ENCODE results near the gene CAPZB.

Gene CAPZB

DNA sequence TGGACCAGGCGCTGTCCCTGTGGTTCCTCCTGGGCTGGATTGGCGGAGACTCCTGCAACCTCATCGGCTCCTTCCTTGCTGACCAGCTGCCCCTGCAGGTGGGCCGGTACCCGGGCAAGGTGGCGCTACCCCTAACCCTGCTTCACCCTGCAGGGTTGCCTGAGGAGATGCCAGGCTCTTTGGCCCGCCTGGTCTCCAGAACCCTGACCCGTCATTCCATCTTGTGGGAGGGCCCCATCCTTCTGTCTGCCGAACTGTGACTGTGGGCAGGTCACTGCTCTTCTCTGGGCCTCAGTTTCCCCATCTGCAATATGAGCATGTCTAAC lies 160.7 kb downstream of the CAPZB start:
- no peak for DNase-seq

DNA sequence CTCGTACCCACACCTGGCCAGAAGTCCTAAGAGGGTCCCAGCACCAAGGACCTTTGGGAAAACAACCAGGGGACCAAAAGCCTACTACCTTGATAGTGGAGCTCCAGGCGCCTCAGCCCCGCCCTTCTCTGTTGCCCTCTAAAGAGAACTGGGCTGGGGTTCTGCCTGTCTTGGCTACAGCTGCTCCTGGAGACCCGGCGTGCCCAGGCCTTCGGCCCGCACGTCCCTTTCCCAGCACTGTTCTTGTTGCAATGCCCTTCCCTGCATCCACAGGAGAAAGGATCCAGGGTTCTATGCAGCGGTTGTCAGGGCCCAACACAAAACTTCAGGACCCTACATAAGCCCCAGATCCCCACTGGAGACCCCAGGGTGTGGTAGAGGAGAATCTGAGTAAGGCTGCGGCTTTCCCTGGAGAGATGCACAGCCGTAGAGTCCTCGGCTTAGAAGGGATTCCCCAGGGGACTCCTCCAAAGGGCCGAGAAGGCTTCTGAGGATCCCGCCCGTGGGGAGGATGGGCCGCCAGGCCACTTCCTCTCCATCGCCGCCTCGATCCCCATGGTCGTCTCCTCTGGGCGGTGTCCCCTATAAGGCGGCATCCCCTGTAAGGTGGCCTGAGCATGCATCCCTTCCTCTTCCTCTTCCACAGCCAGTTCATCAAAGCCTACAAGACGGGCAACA lies 161.2 kb downstream of the CAPZB start:
- no peak for DNase-seq

DNA sequence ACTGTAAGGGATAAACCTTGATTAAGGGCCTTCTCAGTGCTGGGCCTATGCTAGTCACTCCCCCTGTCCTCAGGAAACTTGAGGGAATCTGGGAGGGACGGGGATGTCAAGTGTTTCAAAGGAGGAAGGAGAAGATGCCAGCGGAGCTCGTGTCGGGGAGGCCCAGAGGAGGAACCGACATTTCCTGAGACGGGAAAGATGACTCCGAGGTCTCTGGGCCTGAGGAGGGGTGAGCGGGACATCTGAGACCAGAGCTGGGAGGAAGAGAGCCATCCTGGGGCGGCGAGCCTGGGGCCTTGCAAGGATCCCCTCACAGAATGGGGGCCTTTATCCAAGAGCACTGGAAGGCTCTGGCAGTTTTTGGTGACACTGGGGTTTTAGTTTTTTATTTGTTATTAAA lies 162.9 kb downstream of the CAPZB start:
- no peak for DNase-seq

DNA sequence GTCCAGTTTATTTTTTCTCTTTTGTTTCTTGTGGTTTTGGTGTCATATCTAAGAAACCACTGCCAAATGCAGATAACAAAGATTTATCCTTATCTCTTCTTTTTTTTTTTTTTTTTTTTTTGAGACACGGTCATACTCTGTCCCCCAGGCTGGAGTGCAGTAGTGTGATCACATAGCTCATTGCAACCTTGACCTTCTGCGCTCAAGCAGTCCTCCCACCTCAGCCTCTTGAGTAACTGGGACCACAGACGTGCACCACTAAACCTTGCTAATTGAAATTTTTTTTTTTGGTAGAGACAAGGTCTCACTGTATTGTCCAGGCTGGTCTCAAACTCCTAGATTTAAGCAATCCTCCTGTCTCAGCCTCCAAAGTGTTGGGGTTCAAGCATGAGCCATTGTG lies 164.3 kb downstream of the CAPZB start:
- no peak for DNase-seq

DNA sequence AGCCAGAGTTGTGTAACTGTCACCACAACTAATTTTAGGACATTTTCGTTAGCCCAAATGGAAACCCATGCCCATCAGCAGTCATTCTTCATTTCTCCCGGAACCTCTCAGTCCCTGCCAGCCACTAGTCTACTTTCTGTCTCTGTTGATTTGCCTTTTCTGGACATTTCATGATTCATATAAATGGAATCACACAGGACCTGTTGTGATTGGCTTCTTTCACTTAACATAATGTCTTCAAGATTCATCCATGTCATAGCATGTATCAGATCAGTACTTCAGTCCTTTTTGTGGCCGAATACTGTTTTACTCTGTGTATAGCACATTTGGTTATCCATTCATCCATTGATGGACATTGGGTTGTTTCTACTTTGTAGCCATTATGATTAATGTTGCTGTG lies 166.1 kb downstream of the CAPZB start:
- no peak for DNase-seq

DNA sequence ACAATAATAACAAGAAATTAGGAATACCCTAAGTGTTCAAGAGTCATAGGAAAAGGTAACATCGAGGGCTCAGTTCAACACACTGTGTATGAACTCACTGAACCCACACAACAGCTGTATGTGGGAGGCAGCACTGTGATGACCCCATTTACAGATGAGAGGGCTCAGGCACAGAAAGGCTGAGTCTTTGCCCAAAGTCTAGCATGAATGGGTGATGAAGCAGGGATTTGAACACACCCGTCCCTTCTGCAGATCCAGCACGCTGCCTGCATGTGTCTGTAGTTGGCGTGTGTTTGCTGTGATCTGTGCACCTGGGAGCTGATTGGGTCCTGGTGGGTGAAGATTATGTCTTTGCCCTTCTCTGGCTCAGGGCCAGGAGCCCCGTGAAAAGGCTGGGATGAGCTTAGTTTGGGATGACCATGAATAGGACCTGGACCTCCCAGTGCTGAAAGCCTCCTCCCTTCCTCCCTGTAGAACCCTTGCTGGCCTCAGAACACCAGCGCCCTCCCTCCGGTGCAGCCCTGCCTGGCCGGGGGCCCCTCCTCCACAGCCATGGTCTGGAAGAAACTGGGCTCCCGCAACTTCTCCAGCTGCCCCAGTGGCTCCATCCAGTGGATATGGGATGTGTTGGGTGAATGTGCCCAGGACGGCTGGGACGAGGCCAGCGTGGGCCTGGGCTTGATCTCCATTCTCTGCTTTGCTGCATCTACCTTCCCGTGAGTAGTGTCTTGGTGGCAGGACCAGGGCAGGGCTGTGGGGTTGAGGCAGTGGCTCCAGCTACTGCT lies 168.0 kb downstream of the CAPZB start:
- no peak for DNase-seq

DNA sequence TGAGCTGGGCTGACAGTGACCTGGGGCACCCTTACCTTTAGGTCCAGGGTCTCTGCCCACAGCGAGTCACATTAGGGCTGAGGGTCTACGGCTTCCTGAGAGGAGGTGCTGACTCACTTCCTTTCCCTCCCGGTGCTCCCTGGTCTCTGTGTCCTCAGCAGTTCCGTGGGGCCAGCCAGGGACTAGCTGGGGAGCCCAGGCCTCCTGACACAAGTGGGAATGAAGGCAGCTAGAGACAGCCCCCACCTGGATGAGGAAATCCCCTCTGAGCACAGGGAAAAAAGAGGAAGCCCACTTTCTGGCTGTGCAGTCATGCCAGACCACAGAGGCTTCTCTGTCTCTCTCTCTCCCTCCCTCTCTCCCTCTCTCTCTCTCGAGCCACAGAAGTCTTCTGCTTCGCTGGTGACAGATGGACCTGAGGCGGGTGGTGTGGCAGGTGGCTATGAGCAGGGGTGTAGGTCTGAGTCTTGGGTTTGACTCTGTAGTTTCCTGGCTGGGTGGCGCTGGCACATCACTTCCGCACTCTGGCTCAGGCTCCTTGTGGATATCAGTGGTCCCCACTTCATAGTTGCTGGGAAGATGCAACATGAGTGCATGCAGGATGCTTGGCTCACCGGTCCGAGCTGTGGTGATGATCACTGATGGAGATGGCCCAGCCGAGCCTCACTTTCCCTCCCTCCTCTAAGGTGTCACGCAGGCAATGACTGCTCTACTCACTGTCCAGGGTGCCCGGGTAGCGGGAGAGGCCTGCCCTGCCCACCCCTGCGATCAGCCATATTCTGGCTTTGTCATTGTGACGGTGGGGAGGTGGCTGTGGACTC lies 169.8 kb downstream of the CAPZB start:
- DNase-seq, result peak; percentile 52

DNA sequence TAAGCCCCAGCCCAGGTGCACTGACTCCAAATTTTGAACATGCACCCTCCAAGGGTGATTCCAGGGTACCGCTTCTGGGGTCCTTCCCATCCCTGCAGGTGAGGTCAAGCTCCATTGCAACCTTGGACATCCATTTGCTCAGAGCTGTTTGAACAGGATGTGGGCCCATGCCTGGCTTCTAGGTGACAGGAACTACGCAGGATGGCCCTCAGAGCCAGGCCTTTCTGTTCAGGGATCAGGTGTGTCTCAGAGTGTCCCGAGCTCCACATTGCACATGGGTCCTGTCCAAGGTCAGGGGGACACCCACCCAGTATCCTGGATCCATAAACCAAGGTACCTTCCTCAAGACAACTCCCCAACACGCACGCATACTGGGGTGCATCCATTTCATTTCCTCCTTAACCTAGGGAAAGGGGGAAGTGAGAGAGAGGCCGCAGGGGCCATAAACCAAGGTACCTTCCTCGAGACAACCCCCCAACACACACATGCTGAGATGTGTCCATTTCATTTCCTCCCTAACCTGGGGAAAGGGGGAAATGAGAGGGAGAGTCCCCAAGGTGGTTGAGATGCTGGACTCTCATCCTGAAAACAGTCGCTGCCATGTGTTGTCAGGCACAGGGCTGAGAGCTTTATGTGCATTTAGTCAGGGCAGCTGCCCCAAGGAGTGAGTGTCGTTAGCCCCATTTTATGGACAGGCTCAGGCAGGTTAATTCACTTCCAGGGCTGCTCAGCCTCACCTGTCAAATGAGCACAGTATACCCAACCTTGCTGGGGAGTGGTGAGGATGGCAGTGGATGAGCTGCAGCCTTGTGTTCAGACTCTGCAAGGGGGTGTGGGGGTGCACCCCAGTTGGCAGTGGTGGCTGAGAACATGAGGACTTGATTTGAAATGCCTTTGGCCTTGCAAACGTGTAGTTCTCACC lies 171.1 kb downstream of the CAPZB start:
- no peak for DNase-seq

DNA sequence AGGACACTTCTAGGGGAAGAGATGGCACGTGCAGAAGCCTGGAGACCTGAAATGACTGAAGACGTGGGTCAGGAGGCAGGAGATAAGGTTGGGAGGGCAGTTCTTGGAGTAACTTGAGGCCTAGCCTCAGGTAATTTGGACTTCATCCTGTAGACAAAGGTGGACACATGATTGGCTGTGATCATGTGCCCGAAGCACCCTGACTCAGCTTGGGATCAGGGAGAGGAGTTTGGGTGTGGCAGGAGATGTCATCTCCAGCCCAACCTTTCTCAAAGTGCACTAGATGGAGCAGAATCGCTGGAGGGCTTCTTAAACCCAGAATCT lies 171.7 kb downstream of the CAPZB start:
- DNase-seq, result no peak

DNA sequence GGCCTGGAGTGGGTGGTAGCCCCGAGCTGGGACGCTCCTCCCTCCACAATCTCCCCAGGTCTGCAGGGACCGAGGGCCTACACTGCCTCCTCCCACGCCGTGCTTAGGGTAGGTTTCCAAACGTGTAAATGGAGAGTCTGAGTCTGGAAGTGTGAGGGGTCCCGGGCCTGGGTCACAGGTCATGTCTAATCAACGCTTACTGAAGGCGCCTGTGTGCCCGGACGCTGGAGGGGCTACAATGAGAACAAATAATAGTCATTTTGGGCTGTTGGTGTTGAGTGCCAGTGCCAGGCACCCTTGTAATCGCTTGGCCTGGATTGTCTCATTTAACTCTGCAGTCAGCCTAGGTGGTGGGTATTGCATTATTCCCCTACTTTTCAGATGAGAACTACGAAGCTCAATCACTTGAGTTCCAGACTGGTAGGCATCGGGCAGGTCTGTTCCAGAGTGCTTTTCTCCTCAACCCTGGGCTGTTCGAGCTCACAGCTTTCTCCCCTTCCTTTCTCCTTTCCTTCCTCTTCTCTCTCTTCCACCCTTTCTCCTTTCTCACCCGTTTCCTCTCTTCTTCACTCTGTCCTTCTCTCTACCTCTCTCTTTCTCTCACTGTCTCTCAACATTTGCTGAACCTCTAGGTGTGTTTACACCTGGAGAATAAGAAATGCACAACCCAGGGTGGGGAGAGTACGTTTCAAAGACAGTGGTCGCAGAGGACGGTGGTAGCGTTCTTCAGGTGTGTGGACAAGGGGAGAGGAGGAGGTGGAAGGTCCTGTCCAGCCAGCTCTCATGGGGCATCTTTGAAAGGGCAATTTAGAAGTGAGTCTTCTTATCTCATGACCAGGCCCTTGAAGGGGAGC lies 172.3 kb downstream of the CAPZB start:
- DNase-seq, result no peak

DNA sequence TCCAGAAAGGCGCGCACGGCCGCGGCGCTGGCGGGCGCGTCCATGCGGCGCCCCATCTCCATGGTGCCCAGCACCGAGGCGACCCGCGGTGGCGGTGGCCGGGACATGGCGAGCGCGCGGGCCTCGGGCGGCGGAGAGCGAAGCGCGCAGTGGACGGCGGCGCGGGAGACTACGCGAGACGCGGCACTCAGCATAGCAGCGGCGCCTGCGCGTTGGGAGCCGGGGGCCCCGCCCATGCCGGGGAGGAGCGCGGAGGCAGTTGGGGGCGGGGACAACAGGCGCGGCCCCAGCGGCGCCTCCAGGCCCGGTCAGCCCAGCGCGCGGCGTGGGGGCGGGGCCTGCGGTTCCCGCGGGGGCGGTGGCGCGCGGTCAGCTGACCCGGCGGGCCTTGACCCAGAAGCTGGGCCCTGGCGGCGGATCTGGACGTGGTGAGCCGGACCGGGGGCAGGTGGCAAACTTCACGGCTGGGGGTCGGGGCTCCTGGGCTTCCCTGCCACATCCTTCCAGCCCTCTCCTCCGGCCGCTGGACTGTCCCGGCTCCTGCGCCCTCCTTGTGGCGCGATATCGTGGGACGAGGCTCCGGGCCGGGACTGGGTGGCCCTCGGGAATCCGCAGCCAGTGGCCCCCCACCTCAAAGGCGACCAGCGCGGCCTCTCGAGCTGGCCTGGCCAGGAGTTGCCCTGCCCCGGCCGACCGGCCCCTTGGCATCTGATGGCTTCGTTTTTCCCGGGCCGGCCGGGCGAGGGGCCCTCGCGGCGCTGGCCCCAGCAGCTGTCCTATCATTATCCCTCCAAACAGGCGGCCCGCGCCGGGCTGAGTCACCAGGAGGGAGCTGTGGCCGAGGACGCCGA lies 173.2 kb downstream of the CAPZB start, which contains the start of the genes AKR7A2 and SLC66A1:
TSS of gene AKR7A2 (minus strand) at position 214 of the 851 bp plus-strand sequence. CDS start at position 194, 20 bp downstream.
TSS of gene SLC66A1 (plus strand) at position 396 of the 851 bp plus-strand sequence. CDS start 5,352 bp downstream, outside the sequence.
- peak; percentile 87 for DNase-seq

DNA sequence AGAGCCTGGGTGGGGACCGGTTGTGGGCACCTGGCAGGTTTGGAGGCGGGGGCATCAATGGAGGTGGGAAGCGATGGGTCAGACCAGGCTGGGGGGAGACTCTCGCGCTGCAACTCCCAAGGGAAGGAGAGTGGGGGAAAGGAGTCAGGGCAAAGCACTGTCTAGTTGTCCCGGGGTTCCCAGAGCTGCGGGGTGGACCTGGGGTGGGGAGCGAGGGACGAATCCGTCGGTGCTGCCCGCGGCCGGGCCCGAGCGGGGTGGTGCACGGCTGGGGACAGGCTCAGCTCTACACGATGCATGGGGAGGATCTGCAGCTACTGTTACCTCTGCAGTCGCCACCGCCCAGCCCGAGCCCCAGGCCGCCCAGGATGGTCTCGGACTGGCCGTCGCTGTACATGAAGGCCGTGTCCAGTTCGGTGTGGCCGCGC lies 173.8 kb downstream of the CAPZB start:
- no peak for DNase-seq

DNA sequence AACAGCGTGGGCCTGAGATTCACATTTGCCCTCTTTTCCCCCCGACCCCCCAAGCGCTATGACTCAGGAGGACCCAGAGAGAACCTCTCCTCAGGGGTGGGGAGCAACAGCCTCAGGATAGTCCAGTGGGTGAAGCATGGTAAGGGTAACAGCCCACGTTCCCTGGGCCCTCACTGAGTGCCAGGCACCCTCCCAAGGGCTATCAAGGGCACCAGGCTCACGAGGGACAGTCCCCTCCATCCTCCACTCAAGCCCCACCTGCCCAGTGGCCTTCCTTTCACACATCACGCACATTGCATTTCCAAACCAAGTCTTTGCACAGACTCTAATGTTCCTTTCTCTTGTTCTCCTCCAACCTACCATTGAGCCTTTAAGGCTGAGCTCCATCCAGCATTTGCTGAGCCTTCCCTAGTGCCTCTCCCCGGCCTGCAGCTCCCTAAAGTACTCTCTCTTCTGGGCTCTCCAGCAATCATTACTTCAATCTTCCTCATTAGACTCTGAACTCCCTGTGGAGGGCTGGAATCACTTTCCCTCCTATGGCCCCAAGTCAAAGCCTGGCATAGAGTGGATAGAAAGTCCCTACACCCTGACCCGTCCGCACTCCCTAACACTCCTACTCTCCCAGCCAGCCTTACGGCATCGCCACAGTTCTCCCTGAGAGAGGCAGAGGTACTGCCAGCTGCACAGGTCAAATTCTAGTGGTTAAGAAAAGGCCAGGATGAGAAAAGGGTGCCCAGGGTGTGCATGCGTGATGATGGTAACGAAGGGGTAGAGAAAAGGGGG lies 174.4 kb downstream of the CAPZB start:
- no peak for DNase-seq

DNA sequence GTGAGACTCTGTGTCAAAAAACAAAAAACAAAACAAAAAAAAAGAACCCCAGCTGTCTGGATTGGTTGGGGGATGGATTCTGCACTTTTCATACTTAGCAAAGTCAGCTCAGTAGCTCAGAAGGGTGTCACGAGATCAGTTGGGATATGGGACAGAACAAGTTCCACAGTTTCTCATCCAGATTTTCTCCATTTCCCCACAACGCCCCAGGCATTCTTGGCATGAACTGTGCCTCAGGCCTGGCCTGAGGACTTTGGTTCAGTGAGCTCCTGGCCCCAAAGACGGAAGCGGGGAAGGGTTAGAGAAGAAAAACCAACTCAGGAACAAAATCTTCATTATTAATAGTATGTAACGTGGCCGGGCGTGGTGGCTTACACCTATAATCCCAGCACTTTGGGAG lies 175.3 kb downstream of the CAPZB start:
- no peak for DNase-seq

DNA sequence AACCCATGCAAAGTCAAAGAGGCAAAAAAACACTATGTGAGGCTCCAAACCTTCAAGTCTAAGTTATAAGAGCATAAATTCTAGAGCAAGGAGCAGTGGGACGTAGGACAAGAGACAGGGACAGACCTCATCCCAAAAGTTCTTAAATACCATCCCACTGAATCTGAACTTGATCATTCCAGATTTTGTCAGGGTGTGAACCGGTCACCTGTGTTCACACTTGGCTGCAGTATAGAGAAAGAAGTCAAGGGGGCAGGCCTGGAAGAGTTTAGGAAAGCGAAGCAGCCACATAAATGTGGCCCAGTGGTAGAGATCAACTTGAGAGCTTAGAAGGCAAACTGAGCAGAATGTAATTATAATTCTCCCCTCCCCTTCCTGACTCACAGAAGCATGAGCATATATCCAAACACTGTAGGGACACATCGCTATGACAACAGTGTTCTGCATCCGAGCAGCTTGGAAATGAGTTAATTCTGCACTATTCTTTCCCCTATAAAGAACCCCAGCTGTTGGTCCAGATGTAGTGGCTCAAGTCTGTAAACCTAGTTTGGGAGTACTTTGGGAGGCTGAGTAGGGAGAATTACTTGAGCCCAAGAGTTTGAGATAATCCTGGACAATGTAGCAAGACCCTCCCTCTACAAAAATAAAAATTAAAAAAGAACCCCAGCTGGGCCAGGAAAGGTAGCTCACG lies 176.1 kb downstream of the CAPZB start:
- no peak for DNase-seq

DNA sequence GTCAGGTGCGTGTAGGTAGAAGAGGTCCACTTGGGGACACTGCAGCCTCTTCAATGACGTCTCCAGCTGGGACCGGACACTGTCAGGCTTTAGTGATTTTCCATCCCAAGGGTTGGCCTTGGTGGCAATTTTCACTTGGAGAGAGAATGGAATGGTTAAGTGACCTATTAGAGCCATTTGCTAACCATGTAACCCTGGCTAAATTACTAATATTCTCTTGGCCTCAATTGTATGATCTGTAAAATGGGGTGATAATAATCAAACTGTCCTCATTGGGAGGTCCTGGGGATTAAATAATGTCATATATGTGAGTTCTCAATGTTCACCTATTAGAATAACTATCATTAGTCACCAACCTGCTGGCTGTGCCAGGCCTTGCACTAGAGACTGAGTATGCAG lies 176.8 kb downstream of the CAPZB start:
- no peak for DNase-seq

DNA sequence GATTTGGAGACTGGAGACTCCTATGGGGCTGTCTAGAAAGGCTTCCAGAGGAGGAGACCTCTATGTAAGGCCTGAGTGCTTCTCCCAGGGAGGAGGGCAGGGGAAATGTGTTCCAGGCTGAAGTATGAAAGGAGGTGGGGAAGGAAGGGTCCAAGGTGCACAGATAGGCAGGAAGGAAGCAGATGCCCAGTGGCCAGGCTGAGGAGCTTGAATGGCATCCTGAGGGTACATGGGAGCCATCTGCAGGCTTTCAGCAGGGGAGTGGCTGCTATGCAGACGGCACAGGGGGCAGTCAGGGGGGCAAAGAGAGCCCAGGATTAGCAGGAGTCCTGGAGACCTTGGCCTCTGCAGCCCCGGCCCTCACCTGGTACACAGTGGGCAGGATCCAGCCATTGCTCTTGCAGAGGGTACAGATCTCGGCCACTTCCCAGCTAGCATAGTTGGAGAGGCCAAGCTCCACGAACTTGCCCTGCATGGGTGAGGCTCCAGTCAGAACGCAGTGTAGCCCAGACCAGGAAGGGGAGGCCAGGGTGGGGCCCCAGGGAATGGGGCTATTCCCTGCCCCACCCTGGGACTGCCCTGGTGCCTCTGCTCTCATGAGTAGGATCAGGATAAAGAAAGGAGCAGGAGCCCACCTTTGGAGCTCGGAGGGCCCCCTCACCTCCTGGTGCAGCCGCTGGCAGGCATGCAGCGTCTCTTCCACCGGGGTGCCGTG lies 177.4 kb downstream of the CAPZB start:
- no peak for DNase-seq

DNA sequence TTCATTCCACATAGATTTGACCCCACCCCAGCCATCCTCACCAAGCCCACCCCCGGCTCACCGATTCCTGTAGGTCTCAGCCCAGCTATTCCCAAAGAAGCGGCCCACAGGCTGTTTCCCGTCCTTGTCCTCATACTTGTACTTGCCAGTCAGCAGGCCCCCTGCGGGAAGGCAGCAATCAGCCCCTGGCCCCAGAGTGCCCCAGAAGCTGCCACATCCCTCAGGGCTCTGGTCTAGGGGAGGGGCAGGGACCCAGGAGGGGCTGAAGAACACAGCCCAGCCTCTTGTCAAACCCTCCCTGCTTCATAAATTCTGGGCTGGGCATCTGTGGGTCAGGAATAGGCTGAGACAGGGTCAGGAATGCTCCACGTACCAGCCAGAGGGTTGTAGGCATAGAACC lies 178.4 kb downstream of the CAPZB start:
- no peak for DNase-seq

DNA sequence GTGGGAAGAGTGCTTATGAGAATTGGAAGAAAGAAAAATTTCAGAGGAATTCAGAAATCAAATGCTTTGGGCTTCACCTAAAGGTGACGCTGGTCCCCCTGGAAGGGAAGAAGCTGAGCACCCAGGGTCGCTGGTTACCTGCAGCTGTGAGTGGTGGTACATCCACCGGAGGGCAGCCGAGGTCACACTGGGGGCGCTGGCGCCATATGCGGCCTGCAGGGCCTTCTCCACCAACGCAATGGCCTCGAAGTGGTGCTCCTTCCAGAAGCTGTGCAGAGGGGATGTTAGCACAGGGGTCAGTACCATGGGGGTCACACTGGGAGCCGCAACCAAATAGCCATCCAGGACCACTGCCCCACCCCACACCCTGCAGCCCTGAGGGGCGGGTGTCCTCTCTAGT lies 179.5 kb downstream of the CAPZB start:
- DNase-seq, result no peak

All from CD4-positive, alpha-beta T cell treated with Interferon gamma for 1 hour (primary cell).